Epithelial cell of proximal tubule (primary cell): Measurements from ENCODE around the gene PGBD1. TPM values are rescaled to one million over a fixed set of nuclear protein-coding genes. Genes with fewer than 3 reads are reported as not detected.
A peak's percentile ranks its signal among the peaks of the same experiment; 100 is the strongest.

Source experiments
- DNase-seq: peaks from one replicate; pipeline ENCODE4 v3.0.0-alpha.2; 2011; ENCODE audit warnings: low read depth
- H3K4me3 ChIP-seq: 2 replicates; pipeline ENCODE4 v1.5.1; 2011; ENCODE audit warnings: low read depth, mild to moderate bottlenecking, low read length
- CTCF ChIP-seq: conservative IDR thresholded peaks from 2 replicates; pipeline ENCODE4 v1.5.1; 2012; ENCODE audit warnings: low read depth, mild to moderate bottlenecking, low read length
- total RNA-seq: library from RNA; depleted of rRNA; stranded (reverse); fragments of >200 nt; gene quantifications from 2 replicates; pipeline ENCODE4 v1.2.3, GENCODE V29; 2015

Gene PGBD1
- total RNA-seq, 1 donor from 2014 or later: 5.2 TPM

- TF ChIP-seq CTCF: no peak
- DNase-seq: no peak
- H3K4me3 ChIP-seq: peak overlapping the region; percentile 67
These were observed 53.1 kb downstream of the PGBD1 start for GRCh38 chr6:28334286-28335039.

DNA sequence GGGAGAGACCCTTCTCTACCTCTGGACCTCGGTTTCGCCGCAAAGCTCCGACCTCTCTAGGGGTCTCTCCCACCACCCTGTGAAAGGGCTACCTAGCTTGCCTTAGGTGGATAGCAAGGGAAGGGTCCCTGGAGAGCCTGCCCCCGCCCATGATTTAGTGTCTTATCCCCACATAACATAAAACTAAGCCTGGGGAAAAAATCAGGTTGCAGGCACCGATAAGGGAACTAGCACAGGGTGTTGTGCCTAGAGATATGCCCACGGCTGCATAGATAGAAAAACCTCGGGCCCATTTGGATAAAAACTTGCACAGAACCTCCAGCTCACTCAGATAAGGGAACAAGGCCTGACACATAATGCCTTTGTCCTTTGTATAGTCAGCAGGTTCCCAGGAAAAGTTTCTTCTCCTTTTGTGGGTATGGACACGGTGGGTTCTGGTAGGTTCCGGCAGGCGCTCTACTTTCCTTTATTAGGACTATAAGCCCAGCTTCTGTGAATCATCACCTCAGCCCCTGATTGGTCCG is 53.7 kb downstream of the PGBD1 start:
- DNase-seq: no peak
- no peak for TF ChIP-seq CTCF
- peak overlapping the region; percentile 67 for H3K4me3 ChIP-seq

GRCh38 chr6:28335564-28336283 is 54.4 kb downstream of the PGBD1 start, which contains the start of gene ZSCAN31:
TSS of gene ZSCAN31 (minus strand) at chr6:28336148. CDS start at chr6:28329683, 6,465 bp downstream.
- DNase-seq: peak; percentile 95
- TF ChIP-seq CTCF: no peak
- H3K4me3 ChIP-seq: peak within 1 kb of the TSS; percentile 67

GRCh38 chr6:28336284-28337120 is 55.1 kb downstream of the PGBD1 start:
- peak overlapping the region; percentile 67 for H3K4me3 ChIP-seq
- no peak for DNase-seq
- TF ChIP-seq CTCF: no peak

DNA sequence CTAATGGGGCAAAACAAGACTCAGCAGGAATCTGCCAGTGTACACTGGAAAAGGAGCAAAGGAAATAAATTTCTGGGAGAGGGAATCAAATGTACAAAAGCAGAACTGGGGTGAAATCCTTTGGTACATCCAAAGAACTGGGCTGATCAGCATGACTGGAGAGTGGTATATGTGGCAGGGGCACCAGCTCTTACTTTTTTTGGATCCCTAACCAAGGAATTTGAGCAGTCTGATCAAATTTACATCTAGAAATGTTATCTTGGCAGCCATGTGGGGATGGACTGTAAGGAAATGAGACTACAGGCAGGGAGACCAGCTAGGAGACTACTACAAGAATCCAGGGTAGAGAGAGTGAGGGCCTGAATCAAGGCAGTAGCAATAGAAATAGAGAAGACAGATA is 55.7 kb downstream of the PGBD1 start:
- no peak for DNase-seq
- TF ChIP-seq CTCF: no peak
- H3K4me3 ChIP-seq: peak overlapping the region; percentile 67

- H3K4me3 ChIP-seq: no peak overlapping the region
- TF ChIP-seq CTCF: no peak
- no peak for DNase-seq
These were observed 59.1 kb downstream of the PGBD1 start for GRCh38 chr6:28340310-28341095.
